HCT116 (cell line): ENCODE results near the gene DYNLT3. TPM values are rescaled to one million over a fixed set of nuclear protein-coding genes. Genes with fewer than 3 reads are reported as not detected.

Experiments
- ATAC-seq: fragments of 200-7000 bp; cut with Tn5 transposase; 2 replicates; pipeline ENCODE4 v1.9.1; 2020; ENCODE audit warnings: mild to moderate bottlenecking, moderate library complexity
- BruUV-seq: library from RNA; stranded (reverse); fragments of 400-500 nt; replicated peaks from 2 replicates; lab custom pipeline; 2021; lab: Mats Ljungman, UMichigan
- CTCF ChIA-PET: fragments of 300-600 bp; sonication (Branson Sonifier 250); formaldehyde crosslinking; loops from one replicate; lab custom pipeline; 2021; ENCODE audit warnings: antibody characterized with exemption; lab: Charles Lee
- POLR2A ChIA-PET: fragments of 300-600, 350-600 bp; sonication (Branson Sonifier 250); formaldehyde crosslinking; loops from one replicate; lab custom pipeline; 2021; ENCODE audit warnings: antibody characterized with exemption; lab: Charles Lee
- RAD21 ChIA-PET, 2 experiments: fragments of 300-600 bp; sonication (Branson Sonifier 250); formaldehyde crosslinking; loops; one replicate each; lab custom pipeline; 2023; ENCODE audit warnings: low total read pairs in 2 of 2; ENCODE audit not compliant: uncharacterized antibody in 2 of 2, unreplicated experiment in 2 of 2, low non-redundant PET in 1 of 2; lab: Charles Lee
- DNase-seq: peaks from one replicate; pipeline ENCODE4 v3.0.0-alpha.2; 2010; ENCODE audit warnings: low read depth, low spot score
- H2AFZ ChIP-seq: fragments of 200-600 bp; shearing (Covaris generic), sonication (generic); 2 replicates; pipeline ENCODE4 v1.6.1; 2017; ENCODE audit warnings: low read depth, mixed run types, mixed read lengths, antibody characterized with exemption, low read length; ENCODE audit not compliant: poor library complexity, severe bottlenecking
- H3K27ac ChIP-seq: 2 replicates; pipeline ENCODE4 v1.5.1; 2012; ENCODE audit warnings: low read depth, low read length
- H3K27me3 ChIP-seq: fragments of 200-600 bp; sonication (generic); 2 replicates; pipeline ENCODE4 v1.6.1; 2016; ENCODE audit warnings: mixed run types, low read length, mixed read lengths; ENCODE audit not compliant: insufficient read depth
- H3K36me3 ChIP-seq, 2 experiments: fragments of 200-500 bp in 1 of 2; fragments of 200-600 bp in 1 of 2; sonication (Bioruptor generic) in 1 of 2; sonication (generic) in 1 of 2; 2 replicates each; pipeline versions ENCODE4 v1.5.1 to v1.6.1; 2014 to 2016; ENCODE audit warnings: low read length in 2 of 2, inconsistent platforms in 1 of 2, mixed read lengths in 1 of 2, mixed run types in 1 of 2; ENCODE audit not compliant: insufficient read depth in 2 of 2, control insufficient read depth in 1 of 2
- H3K4me1 ChIP-seq, 2 experiments: fragments of 200-600 bp in 1 of 2; sonication (generic) in 1 of 2; 2 replicates each; pipeline versions ENCODE4 v1.5.1 to v1.6.1; 2012 to 2017; ENCODE audit warnings: low read length in 2 of 2, inconsistent platforms in 1 of 2, mild to moderate bottlenecking in 1 of 2, mixed read lengths in 1 of 2, mixed run types in 1 of 2, moderate library complexity in 1 of 2; ENCODE audit not compliant: insufficient read depth in 2 of 2, control insufficient read depth in 1 of 2
- H3K4me2 ChIP-seq: fragments of 200-600 bp; sonication (generic); 2 replicates; pipeline ENCODE4 v1.6.1; 2017; ENCODE audit warnings: mixed run types, low read length, mixed read lengths
- H3K4me3 ChIP-seq, 2 experiments: fragments of 200-600 bp in 1 of 2; sonication (generic) in 1 of 2; replicated peaks in 1 of 2; 2 replicates each; pipeline ENCODE4 v1.5.1; 2011 to 2016; ENCODE audit warnings: low read length in 2 of 2, control low read depth in 1 of 2, low read depth in 1 of 2, mild to moderate bottlenecking in 1 of 2, mixed read lengths in 1 of 2, mixed run types in 1 of 2
- H3K79me2 ChIP-seq: fragments of 200-600 bp; sonication (generic); 2 replicates; pipeline ENCODE4 v1.6.1; 2017; ENCODE audit warnings: mild to moderate bottlenecking, mixed run types, low read length, moderate library complexity, mixed read lengths; ENCODE audit not compliant: insufficient read depth
- H3K9ac ChIP-seq: fragments of 200-600 bp; sonication (generic); 2 replicates; pipeline ENCODE4 v1.6.1; 2016; ENCODE audit warnings: low read length, mixed read lengths
- H3K9me2 ChIP-seq: fragments of 200-600 bp; sonication (generic), shearing (Covaris generic); 2 replicates; pipeline ENCODE4 v1.6.1; 2017; ENCODE audit warnings: mixed run types, mild to moderate bottlenecking, moderate library complexity; ENCODE audit not compliant: insufficient read depth
- H3K9me3 ChIP-seq, 2 experiments: fragments of 200-500 bp in 1 of 2; fragments of 200-600 bp in 1 of 2; sonication (Bioruptor generic) in 1 of 2; sonication (generic) in 1 of 2; 2 replicates each; pipeline ENCODE4 v1.6.1; 2014 to 2017; ENCODE audit warnings: low read length in 2 of 2, mixed read lengths in 2 of 2, inconsistent platforms in 1 of 2, low read depth in 1 of 2, mild to moderate bottlenecking in 1 of 2, mixed run types in 1 of 2, moderate library complexity in 1 of 2; ENCODE audit not compliant: control insufficient read depth in 1 of 2, insufficient read depth in 1 of 2
- H4K20me1 ChIP-seq: fragments of 200-600 bp; sonication (generic), shearing (Covaris generic); 2 replicates; pipeline ENCODE4 v1.6.1; 2017; ENCODE audit warnings: mixed run types, mild to moderate bottlenecking, moderate library complexity; ENCODE audit not compliant: insufficient read depth
- ATF3 ChIP-seq: IDR thresholded peaks from 2 replicates; pipeline ENCODE4 v1.6.1; 2012
- CBX3 ChIP-seq: IDR thresholded peaks from 2 replicates; pipeline ENCODE4 v1.6.1; 2012; ENCODE audit warnings: low read depth
- CTCF ChIP-seq, 3 experiments: fragments of 200-600 bp in 1 of 3; sonication (generic) in 1 of 3; IDR thresholded peaks in 2 of 3; conservative IDR thresholded peaks in 1 of 3; 2 replicates each; pipeline ENCODE4 v1.5.1; 2012 to 2017; ENCODE audit warnings: low read depth in 2 of 3, low read length in 2 of 3, antibody characterized with exemption in 1 of 3, borderline replicate concordance in 1 of 3, control low read depth in 1 of 3, mild to moderate bottlenecking in 1 of 3, mixed read lengths in 1 of 3, mixed run types in 1 of 3, moderate library complexity in 1 of 3; ENCODE audit not compliant: insufficient read depth in 1 of 3
- EGR1 ChIP-seq: IDR thresholded peaks from 2 replicates; pipeline ENCODE4 v1.6.1; 2012; ENCODE audit warnings: low read depth
- ELF1 ChIP-seq: IDR thresholded peaks from 2 replicates; pipeline ENCODE4 v1.6.1; 2012; ENCODE audit warnings: low read depth, borderline replicate concordance
- EZH2 ChIP-seq: fragments of 200-600 bp; sonication (generic); IDR thresholded peaks from 2 replicates; pipeline ENCODE4 v1.6.1; 2017; ENCODE audit warnings: antibody characterized with exemption, mixed run types
- JUND ChIP-seq: IDR thresholded peaks from 2 replicates; pipeline ENCODE4 v1.6.1; 2012
- MAX ChIP-seq: IDR thresholded peaks from 2 replicates; pipeline ENCODE4 v1.6.1; 2012
- POLR2A ChIP-seq: IDR thresholded peaks from 2 replicates; pipeline ENCODE4 v1.7.0; 2011; ENCODE audit warnings: borderline replicate concordance; ENCODE audit not compliant: insufficient read depth, insufficient read length; ENCODE audit errors: extremely low read depth
- RAD21 ChIP-seq: IDR thresholded peaks from 2 replicates; pipeline ENCODE4 v1.6.1; 2012; ENCODE audit warnings: low read depth, mild to moderate bottlenecking
- REST ChIP-seq: IDR thresholded peaks from 2 replicates; pipeline ENCODE4 v1.6.1; 2012; ENCODE audit warnings: low read depth
- SIN3A ChIP-seq: IDR thresholded peaks from 2 replicates; pipeline ENCODE4 v1.6.1; 2012; ENCODE audit warnings: low read depth
- SP1 ChIP-seq: IDR thresholded peaks from 2 replicates; pipeline ENCODE4 v1.6.1; 2012; ENCODE audit warnings: low read depth
- SRF ChIP-seq: IDR thresholded peaks from 2 replicates; pipeline ENCODE4 v1.6.1; 2012; ENCODE audit warnings: low read depth
- ZFX ChIP-seq: fragments of 450-650 bp; IDR thresholded peaks from 2 replicates; pipeline ENCODE4 v1.6.1; 2017
- intact Hi-C: fragments of 100-400 bp; cut with micrococcal nuclease; formaldehyde crosslinking; loops from 2 replicates; pipeline ENCODE4 v1.10.0; 2022
- total RNA-seq: library from RNA; stranded (reverse); gene quantifications from one replicate; pipeline ENCODE4 v1.2.1, GENCODE V29; 2021; ENCODE audit not compliant: unreplicated experiment

The DYNLT3 gene
- total RNA-seq, 1 experiment from 2014 or later = 20.9 TPM

GRCh38 chrX:37863728-37864127 is 16.4 kb upstream of the DYNLT3 start:
- Histone ChIP-seq H3K9me2 (no peaks in the 10 kb centered on the region), H3K9ac (no peak overlapping the region), H3K27ac (no peak overlapping the region), H3K4me3 (no peak overlapping the region), H3K9me3 (no peaks in the 10 kb centered on the region), H2AFZ (no peak overlapping the region), H3K79me2 (no peaks in the 10 kb centered on the region), H3K27me3 (no peaks in the 10 kb centered on the region), H4K20me1 (no peaks in the 10 kb centered on the region), H3K4me2 (no peak overlapping the region), H3K4me1 (no peaks in the 10 kb centered on the region), H3K36me3 (no peaks in the 10 kb centered on the region)
- TF ChIP-seq CBX3 = no peak
- no peak for TF ChIP-seq CTCF (IDR thresholded peaks at IDR 0.05 in 2 of 3, conservative IDR thresholded peaks at IDR 0.05 in 1 of 3; ENCODE audit: borderline replicate concordance in 1 of 3, insufficient read depth in 1 of 3, low read depth in 2 of 3, low read length in 2 of 3)
- TF ChIP-seq SRF = no peak
- TF ChIP-seq POLR2A = no peak
- no peak for TF ChIP-seq ATF3
- no peak for TF ChIP-seq REST
- no peak for TF ChIP-seq JUND
- TF ChIP-seq MAX = no peak
- no peak for TF ChIP-seq ELF1
- TF ChIP-seq ZFX = no peak
- TF ChIP-seq EZH2 = no peak
- TF ChIP-seq RAD21 = no peak
- TF ChIP-seq SIN3A = no peak
- no peak for TF ChIP-seq SP1
- TF ChIP-seq EGR1 = no peak
- no peak for DNase-seq
- BruUV-seq = no TSS peak
- ChIA-PET RAD21 (no interaction called here), POLR2A (no interaction called here), CTCF (no interaction called here)
- ATAC-seq = no peak
- intact Hi-C loops = no loop called here
